GM18907 (cell line): ENCODE data around the gene DZIP1.
"Not testable (repeated sequence)": the region's sequence is repeated elsewhere in the genome, so short reads cannot be mapped to it uniquely, and the experiment has no call there.

Experiments
- ATAC-seq: cut with Tn5 transposase; IDR thresholded peaks from one replicate; pipeline ENCODE4 v1.9.1; 2021; ENCODE audit warnings: mild to moderate bottlenecking, moderate library complexity; ENCODE audit not compliant: unreplicated experiment

Gene DZIP1

GRCh38 chr13:95604556-95604915 lies 40.0 kb downstream of the DZIP1 start:
- ATAC-seq: no peak

GRCh38 chr13:95603887-95604555 lies 40.5 kb downstream of the DZIP1 start:
- ATAC-seq: no peak

GRCh38 chr13:95601906-95602305 lies 42.6 kb downstream of the DZIP1 start:
- ATAC-seq: no peak

- ATAC-seq: no peak
These were observed 43.3 kb downstream of the DZIP1 start for GRCh38 chr13:95601216-95601615.

GRCh38 chr13:95596701-95597100 lies 47.8 kb downstream of the DZIP1 start:
- no peak for ATAC-seq

GRCh38 chr13:95593462-95593861 lies 51.0 kb downstream of the DZIP1 start:
- no peak for ATAC-seq

- no peak for ATAC-seq
These were observed 55.8 kb downstream of the DZIP1 start for GRCh38 chr13:95588721-95589120.

GRCh38 chr13:95588134-95588533 lies 56.4 kb downstream of the DZIP1 start:
- no peak for ATAC-seq

GRCh38 chr13:95585867-95586266 lies 58.6 kb downstream of the DZIP1 start:
- no peak for ATAC-seq

- peak; percentile 92 for ATAC-seq
These were observed 65.2 kb downstream of the DZIP1 start for GRCh38 chr13:95579303-95579702.

GRCh38 chr13:95573221-95573620 lies 71.3 kb downstream of the DZIP1 start:
- no peak for ATAC-seq

- ATAC-seq: no peak
These were observed 72.6 kb downstream of the DZIP1 start for GRCh38 chr13:95571941-95572340.

GRCh38 chr13:95570016-95570415 lies 74.5 kb downstream of the DZIP1 start:
- no peak for ATAC-seq

- peak; percentile 55 for ATAC-seq
These were observed 76.4 kb downstream of the DZIP1 start for GRCh38 chr13:95568131-95568530.

GRCh38 chr13:95565758-95566157 lies 78.7 kb downstream of the DZIP1 start:
- not testable (repeated sequence) for ATAC-seq

GRCh38 chr13:95564733-95565291 lies 79.7 kb downstream of the DZIP1 start:
- ATAC-seq: no peak

GRCh38 chr13:95564091-95564490 lies 80.4 kb downstream of the DZIP1 start:
- ATAC-seq: no peak

GRCh38 chr13:95560387-95560786 lies 84.1 kb downstream of the DZIP1 start:
- no peak for ATAC-seq

- no peak for ATAC-seq
These were observed 85.4 kb downstream of the DZIP1 start for GRCh38 chr13:95559100-95559499.

- no peak for ATAC-seq
These were observed 87.5 kb downstream of the DZIP1 start for GRCh38 chr13:95557013-95557412.

GRCh38 chr13:95553581-95554385 lies 90.7 kb downstream of the DZIP1 start:
- no peak for ATAC-seq
